Glutamatergic neuron (in vitro differentiated cells): ENCODE results near the gene PTCD3. TPM values are rescaled to one million over a fixed set of nuclear protein-coding genes. Genes with fewer than 3 reads are reported as not detected.

Source experiments
- DNase-seq: peaks from one replicate; pipeline ENCODE4 v3.0.0; 2022
- H3K27ac Mint-ChIP-seq: one replicate; pipeline ENCODE4 v1.8.0; 2020; ENCODE audit warnings: mild to moderate bottlenecking, mixed read lengths, inconsistent platforms; ENCODE audit not compliant: unreplicated experiment
- H3K27me3 Mint-ChIP-seq: one replicate; pipeline ENCODE4 v1.8.0; 2020; ENCODE audit warnings: mild to moderate bottlenecking, moderate library complexity, mixed read lengths, inconsistent platforms; ENCODE audit not compliant: unreplicated experiment
- H3K36me3 Mint-ChIP-seq: one replicate; pipeline ENCODE4 v1.8.0; 2020; ENCODE audit warnings: mild to moderate bottlenecking, mixed read lengths, inconsistent platforms; ENCODE audit not compliant: unreplicated experiment
- H3K4me1 Mint-ChIP-seq: one replicate; pipeline ENCODE4 v1.8.0; 2020; ENCODE audit warnings: mild to moderate bottlenecking, low read depth, mixed read lengths, inconsistent platforms; ENCODE audit not compliant: unreplicated experiment
- H3K4me3 Mint-ChIP-seq: one replicate; pipeline ENCODE4 v1.8.0; 2020; ENCODE audit warnings: mild to moderate bottlenecking, mixed read lengths, inconsistent platforms; ENCODE audit not compliant: unreplicated experiment
- H3K9me3 Mint-ChIP-seq: one replicate; pipeline ENCODE4 v1.8.0; 2020; ENCODE audit warnings: mild to moderate bottlenecking, moderate library complexity, mixed read lengths, inconsistent platforms; ENCODE audit not compliant: unreplicated experiment
- long read RNA-seq: library from polyadenylated mRNA; unstranded; transcript quantifications from one replicate; pipeline ENCODE4 v2.0.0, GENCODE V29; 2020; ENCODE audit not compliant: unreplicated experiment
- total RNA-seq: library from RNA; stranded (reverse); fragmentation: NEBNext Ultra II Directional; extraction: Animal tissue kit (Norgen Biotek cat#: 25700); gene quantifications from one replicate; pipeline ENCODE4 v1.2.1, GENCODE V29; 2021; ENCODE audit not compliant: unreplicated experiment
- TF ChIP-seq, protein P1 (sequence below): fragments of 200-600 bp; sonication (generic); IDR thresholded peaks from one replicate; pipeline ENCODE4 v1.5.0; 2021; ENCODE audit not compliant: partially characterized antibody, unreplicated experiment

The PTCD3 gene
- total RNA-seq: 104 TPM
- long read RNA-seq, full-length matches to known transcripts: 5 of 8 reads
- long read RNA-seq, partial matches to known transcripts: 1 of 8 reads
- long read RNA-seq, other reads (novel, unspliced or antisense): 2 of 8 reads

GRCh38 chr2:86105969-86106945 lies at the start of gene PTCD3:
Gene PTCD3, plus strand, starts transcription at chr2:86106235. Its CDS starts 13 bp downstream, at chr2:86106248.
- Mint-ChIP-seq H3K4me3 (peak within 1 kb of the TSS; percentile 98), H3K4me1 (peaks cover 13% of the 10 kb centered on the region), H3K27ac (peak within 1 kb of the TSS; percentile 100), H3K9me3 (peaks cover 12% of the 10 kb centered on the region), H3K36me3 (peaks cover 8% of the 10 kb centered on the region), H3K27me3 (peaks cover 8% of the 10 kb centered on the region)
- peak; percentile 93 for DNase-seq
- TF ChIP-seq, protein P1, sequence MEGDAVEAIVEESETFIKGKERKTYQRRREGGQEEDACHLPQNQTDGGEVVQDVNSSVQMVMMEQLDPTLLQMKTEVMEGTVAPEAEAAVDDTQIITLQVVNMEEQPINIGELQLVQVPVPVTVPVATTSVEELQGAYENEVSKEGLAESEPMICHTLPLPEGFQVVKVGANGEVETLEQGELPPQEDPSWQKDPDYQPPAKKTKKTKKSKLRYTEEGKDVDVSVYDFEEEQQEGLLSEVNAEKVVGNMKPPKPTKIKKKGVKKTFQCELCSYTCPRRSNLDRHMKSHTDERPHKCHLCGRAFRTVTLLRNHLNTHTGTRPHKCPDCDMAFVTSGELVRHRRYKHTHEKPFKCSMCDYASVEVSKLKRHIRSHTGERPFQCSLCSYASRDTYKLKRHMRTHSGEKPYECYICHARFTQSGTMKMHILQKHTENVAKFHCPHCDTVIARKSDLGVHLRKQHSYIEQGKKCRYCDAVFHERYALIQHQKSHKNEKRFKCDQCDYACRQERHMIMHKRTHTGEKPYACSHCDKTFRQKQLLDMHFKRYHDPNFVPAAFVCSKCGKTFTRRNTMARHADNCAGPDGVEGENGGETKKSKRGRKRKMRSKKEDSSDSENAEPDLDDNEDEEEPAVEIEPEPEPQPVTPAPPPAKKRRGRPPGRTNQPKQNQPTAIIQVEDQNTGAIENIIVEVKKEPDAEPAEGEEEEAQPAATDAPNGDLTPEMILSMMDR: no peak

- H3K4me1 Mint-ChIP-seq: no peaks in the 10 kb centered on the region
- no peaks in the 10 kb centered on the region for H3K27me3 Mint-ChIP-seq
- H3K36me3 Mint-ChIP-seq: peaks cover 3% of the 10 kb centered on the region
- H3K27ac Mint-ChIP-seq: no peak overlapping the region
- H3K4me3 Mint-ChIP-seq: no peak overlapping the region
- DNase-seq: no peak
- H3K9me3 Mint-ChIP-seq: peaks cover 2% of the 10 kb centered on the region
- TF ChIP-seq, protein P1: no peak
These were observed 49.3 kb upstream of the PTCD3 start for GRCh38 chr2:86056590-86057331.

DNA sequence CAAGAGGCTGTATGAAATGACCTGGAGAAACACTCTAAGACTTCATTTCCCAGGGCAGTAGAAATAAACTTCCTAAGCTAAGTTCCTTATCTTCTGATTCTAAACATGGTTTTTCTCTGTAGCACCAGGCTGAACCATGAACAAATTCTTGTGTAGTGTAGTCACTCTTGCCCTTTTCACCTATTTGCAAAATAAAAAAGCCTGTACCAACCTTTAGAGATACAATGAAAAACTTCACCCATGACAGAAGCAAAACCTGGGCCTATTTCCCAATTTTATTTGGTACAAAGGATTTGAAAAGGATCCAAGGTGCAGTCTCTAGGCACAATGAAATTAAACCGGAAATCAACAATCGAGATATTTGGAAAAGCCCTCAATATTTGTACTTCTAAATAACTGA lies 44.0 kb upstream of the PTCD3 start:
- Mint-ChIP-seq H3K36me3 (peaks cover 26% of the 10 kb centered on the region), H3K4me3 (no peak overlapping the region), H3K4me1 (no peaks in the 10 kb centered on the region), H3K27ac (no peak overlapping the region), H3K9me3 (peaks cover 4% of the 10 kb centered on the region), H3K27me3 (no peaks in the 10 kb centered on the region)
- DNase-seq: no peak
- TF ChIP-seq, protein P1: no peak

GRCh38 chr2:86064006-86064405 lies 42.0 kb upstream of the PTCD3 start:
- peaks cover 4% of the 10 kb centered on the region for H3K9me3 Mint-ChIP-seq
- no peak for DNase-seq
- H3K4me3 Mint-ChIP-seq: no peak overlapping the region
- H3K27me3 Mint-ChIP-seq: no peaks in the 10 kb centered on the region
- peaks cover 26% of the 10 kb centered on the region for H3K36me3 Mint-ChIP-seq
- H3K4me1 Mint-ChIP-seq: no peaks in the 10 kb centered on the region
- TF ChIP-seq, protein P1: no peak
- H3K27ac Mint-ChIP-seq: no peak overlapping the region
